ENCODE measurements around the gene LYVE1.

The LYVE1 gene

GRCh38 chr11:10543782-10544181 lies 24.7 kb downstream of the LYVE1 start:
- ChIA-PET POLR2A (no interaction called here), CTCF (interaction anchor here (1.1 to 5.7 kb wide), 2 partner anchors 12 kb away, joined by 3 to 47 read pairs; no protein-coding TSS in a partner anchor)
- TF ChIP-seq CTCF (IDR thresholded peaks at IDR 0.05; ENCODE audit: control extremely low read depth, extremely low read depth, low read depth, missing control alignments): no peak
- DNase-seq (ENCODE audit: extremely low spot score): no peak

DNA sequence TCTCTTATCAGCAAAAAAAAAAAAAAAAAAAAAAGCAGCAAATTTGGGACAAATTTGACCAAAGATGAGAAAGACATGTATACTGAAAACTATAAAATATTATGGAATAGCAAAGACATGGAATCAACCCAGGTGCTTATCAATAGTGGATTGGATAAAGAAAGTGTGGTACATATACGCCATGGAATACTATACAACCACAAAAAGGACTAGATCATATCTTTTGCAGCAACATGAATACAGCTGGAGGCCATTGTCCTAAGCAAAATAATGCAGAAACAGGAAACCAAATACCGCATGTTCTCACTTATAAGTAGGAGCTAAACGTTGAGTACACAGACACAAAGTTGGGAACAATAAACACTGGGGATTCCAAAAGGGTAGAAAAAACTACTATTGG lies 25.7 kb downstream of the LYVE1 start:
- ChIA-PET POLR2A (no interaction called here), CTCF (interaction anchor here (2.8 to 5.7 kb wide), 2 partner anchors 11 to 91 kb away, joined by 11 to 47 read pairs; no protein-coding TSS in a partner anchor)
- DNase-seq (ENCODE audit: extremely low spot score): no peak
- TF ChIP-seq CTCF (IDR thresholded peaks at IDR 0.05; ENCODE audit: control extremely low read depth, extremely low read depth, low read depth, missing control alignments): no peak

GRCh38 chr11:10541561-10541930 lies 26.9 kb downstream of the LYVE1 start:
- POLR2A ChIA-PET: interaction anchor here (0.6 to 1.0 kb wide), 2 partner anchors 209 to 269 kb away, joined by 3 read pairs; partner anchors contain the start of gene CTR9
- CTCF ChIA-PET: interaction anchor here (0.7 to 5.7 kb wide), 43 partner anchors 10 to 251 kb away, joined by 3 to 47 read pairs (median 5); partner anchors contain the start of gene AMPD3
- TF ChIP-seq CTCF (IDR thresholded peaks at IDR 0.05; ENCODE audit: control extremely low read depth, extremely low read depth, low read depth, missing control alignments): no peak
- DNase-seq (ENCODE audit: extremely low spot score): no peak

DNA sequence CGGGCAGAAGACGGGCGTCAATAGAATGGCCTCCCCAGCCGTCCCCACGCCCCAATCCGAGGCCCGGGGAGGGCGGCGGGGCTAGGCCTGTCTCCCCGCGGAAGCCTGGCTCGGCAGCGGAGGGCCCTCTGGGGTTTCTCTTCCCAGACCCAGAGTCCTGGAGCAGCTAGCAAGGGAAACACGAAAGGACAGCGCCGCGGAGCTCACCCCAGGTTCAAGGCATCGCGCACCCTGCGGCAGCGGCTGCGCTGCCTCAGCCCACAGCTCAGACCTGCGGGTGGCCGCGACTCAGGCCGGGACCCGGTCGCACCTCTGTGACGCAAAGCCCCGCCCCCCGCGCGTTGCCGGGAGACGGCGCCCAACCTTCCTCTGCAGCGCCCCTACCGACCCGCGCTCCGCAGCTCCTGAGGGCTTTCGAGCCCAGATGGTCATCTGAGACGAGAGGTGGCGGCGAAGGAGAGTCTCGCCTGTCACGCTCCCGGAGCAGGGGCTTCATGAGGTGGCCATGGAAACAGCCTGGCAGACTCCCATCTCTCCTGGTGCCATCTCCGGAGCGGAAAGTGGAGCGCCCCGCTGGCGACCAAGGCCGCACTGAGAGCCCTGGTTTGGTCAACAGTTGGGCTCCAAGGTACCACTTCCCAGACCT lies 27.4 kb downstream of the LYVE1 start, which contains the start of gene RNF141:
RNF141 (minus strand) TSS at position 273 of the 646 bp plus-strand sequence. CDS start 7,029 bp downstream, outside the sequence.
- POLR2A ChIA-PET: interaction anchor here (0.6 to 1.0 kb wide), 2 partner anchors 210 to 269 kb away, joined by 3 read pairs; partner anchors contain the start of gene CTR9
- peak; percentile 95 for TF ChIP-seq CTCF (IDR thresholded peaks at IDR 0.05; ENCODE audit: control extremely low read depth, extremely low read depth, low read depth, missing control alignments)
- CTCF ChIA-PET: interaction anchor here (0.7 to 5.7 kb wide), 58 partner anchors 9 to 252 kb away, joined by 3 to 47 read pairs (median 5); partner anchors contain the start of genes AMPD3 and LYVE1
- peak; percentile 98 for DNase-seq (ENCODE audit: extremely low spot score)

DNA sequence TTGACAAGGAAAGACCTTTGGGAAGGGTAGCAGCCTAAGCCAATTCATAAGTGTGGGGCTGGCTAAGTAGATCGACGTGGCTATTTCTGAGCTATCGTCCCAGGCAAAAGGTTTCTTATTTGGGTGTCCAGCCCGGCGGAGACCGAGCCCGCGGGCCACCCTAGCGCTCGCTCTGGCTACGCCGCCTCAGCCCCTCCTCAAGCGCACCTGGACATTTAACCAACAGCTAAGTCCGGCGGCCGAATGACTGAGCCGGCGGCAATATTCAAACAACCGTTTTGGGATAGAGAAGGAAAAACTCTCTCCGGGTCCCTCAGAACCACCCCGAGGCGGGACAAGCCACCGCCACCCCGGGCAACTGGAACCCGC lies 27.9 kb downstream of the LYVE1 start:
- DNase-seq (ENCODE audit: extremely low spot score): no peak
- TF ChIP-seq CTCF (IDR thresholded peaks at IDR 0.05; ENCODE audit: control extremely low read depth, extremely low read depth, low read depth, missing control alignments): no peak
- ChIA-PET CTCF (interaction anchor here (0.7 to 5.7 kb wide), 56 partner anchors 9 to 252 kb away, joined by 3 to 47 read pairs (median 5); partner anchors contain the start of genes AMPD3 and LYVE1), POLR2A (interaction anchor here (1.0 kb wide), 1 partner anchor 210 kb away, joined by 3 read pairs; the partner anchor contains the start of gene CTR9)

DNA sequence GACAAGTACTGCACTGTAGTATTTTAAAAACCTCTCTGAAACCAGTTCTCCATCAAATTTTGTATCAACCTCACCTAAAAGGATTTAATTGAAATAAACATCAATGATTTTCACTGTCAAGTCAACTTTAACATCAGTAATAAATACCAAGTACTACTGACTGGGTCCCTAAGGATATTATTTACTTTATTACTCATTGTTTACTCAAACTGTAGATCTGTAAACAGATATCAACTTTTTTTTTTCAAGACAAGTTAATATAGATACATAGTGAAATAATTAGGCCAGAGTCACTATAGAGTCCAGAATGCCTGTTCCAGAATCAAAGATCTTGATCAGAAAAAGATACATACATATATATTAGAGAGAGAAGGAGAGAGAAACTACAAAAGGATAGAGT lies 29.1 kb downstream of the LYVE1 start:
- DNase-seq (ENCODE audit: extremely low spot score): no peak
- POLR2A ChIA-PET: no interaction called here
- no peak for TF ChIP-seq CTCF (IDR thresholded peaks at IDR 0.05; ENCODE audit: control extremely low read depth, extremely low read depth, low read depth, missing control alignments)
- CTCF ChIA-PET: interaction anchor here (2.9 kb wide), 2 partner anchors 12 to 115 kb away, joined by 14 to 24 read pairs; no protein-coding TSS in a partner anchor
